ENCODE data around the gene MAEL. TPM values are rescaled to one million over a fixed set of nuclear protein-coding genes. Genes with fewer than 3 reads are reported as not detected.

Gene MAEL
- total RNA-seq, 1 donor from 2014 or later, result not detected

DNA sequence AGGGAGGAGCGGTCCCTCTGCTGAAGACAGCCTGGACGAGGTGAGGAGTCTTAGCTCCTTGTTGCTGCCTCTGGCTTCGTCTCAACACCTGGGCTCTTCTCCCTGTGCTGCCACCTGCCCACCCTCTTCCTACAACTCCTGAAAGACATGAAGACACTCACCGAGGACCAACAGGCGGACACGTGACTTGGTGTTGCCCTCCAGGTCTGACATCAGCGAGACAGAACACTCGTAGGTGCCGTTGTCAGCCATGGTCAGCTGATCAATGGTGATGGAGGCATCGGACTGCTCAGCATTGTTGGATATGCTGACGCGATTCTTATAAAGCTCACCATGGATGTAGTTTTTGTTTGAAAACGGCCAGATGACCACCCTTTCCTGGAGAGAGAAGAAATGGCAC lies 79.7 kb downstream of the MAEL start:
- H3K9me3 Mint-ChIP-seq (ENCODE audit: low read depth), result no peaks in the 10 kb centered on the region
- no peak overlapping the region for H3K27ac Mint-ChIP-seq
- no peak for DNase-seq (ENCODE audit: low spot score, unreplicated experiment)
- no peaks in the 10 kb centered on the region for H3K4me1 Mint-ChIP-seq (ENCODE audit: low read depth)
- H3K27me3 Mint-ChIP-seq, result peaks cover 24% of the 10 kb centered on the region
- no peak overlapping the region for H3K4me3 Mint-ChIP-seq (ENCODE audit: low read depth)
- H3K36me3 Mint-ChIP-seq (ENCODE audit: insufficient read depth), result no peaks in the 10 kb centered on the region
- TF ChIP-seq, protein P1, sequence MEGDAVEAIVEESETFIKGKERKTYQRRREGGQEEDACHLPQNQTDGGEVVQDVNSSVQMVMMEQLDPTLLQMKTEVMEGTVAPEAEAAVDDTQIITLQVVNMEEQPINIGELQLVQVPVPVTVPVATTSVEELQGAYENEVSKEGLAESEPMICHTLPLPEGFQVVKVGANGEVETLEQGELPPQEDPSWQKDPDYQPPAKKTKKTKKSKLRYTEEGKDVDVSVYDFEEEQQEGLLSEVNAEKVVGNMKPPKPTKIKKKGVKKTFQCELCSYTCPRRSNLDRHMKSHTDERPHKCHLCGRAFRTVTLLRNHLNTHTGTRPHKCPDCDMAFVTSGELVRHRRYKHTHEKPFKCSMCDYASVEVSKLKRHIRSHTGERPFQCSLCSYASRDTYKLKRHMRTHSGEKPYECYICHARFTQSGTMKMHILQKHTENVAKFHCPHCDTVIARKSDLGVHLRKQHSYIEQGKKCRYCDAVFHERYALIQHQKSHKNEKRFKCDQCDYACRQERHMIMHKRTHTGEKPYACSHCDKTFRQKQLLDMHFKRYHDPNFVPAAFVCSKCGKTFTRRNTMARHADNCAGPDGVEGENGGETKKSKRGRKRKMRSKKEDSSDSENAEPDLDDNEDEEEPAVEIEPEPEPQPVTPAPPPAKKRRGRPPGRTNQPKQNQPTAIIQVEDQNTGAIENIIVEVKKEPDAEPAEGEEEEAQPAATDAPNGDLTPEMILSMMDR (IDR thresholded peaks at IDR 0.05; ENCODE audit: unreplicated experiment), result no peak

DNA sequence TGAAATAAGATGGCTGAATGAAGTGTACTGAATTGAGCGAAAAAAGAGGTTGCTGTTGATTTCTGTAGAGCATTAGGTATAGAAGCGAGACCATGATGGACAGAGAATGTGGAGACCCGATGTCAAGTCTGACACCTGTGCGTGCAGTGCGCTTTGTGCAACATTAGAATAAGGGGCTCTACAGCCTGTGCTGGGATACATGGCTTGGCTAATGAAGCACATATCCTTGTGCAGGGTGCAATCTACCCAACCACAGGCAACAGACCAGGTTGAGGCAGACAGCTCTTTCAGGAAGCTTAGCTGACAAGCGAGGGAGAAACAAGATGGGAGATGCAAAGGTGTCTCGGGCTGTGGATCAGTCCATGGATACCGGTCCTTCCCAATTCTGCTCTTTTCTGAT lies 82.2 kb downstream of the MAEL start:
- TF ChIP-seq, protein P1 (IDR thresholded peaks at IDR 0.05; ENCODE audit: unreplicated experiment), result no peak
- no peak for DNase-seq (ENCODE audit: low spot score, unreplicated experiment)
- H3K4me3 Mint-ChIP-seq (ENCODE audit: low read depth), result no peak overlapping the region
- no peaks in the 10 kb centered on the region for H3K4me1 Mint-ChIP-seq (ENCODE audit: low read depth)
- H3K36me3 Mint-ChIP-seq (ENCODE audit: insufficient read depth), result no peaks in the 10 kb centered on the region
- H3K27ac Mint-ChIP-seq, result no peak overlapping the region
- H3K9me3 Mint-ChIP-seq (ENCODE audit: low read depth), result no peaks in the 10 kb centered on the region
- H3K27me3 Mint-ChIP-seq, result peaks cover 28% of the 10 kb centered on the region

Other genes with a start within 250 kb of the MAEL start
- 49.9 and 53.6 TPM in 2 replicates for gene POGK, start 149.8 kb upstream of the MAEL start, total RNA-seq
- gene TADA1, start 113.0 kb upstream of the MAEL start, total RNA-seq, result 18.0 and 21.5 TPM in 2 replicates
- gene ILDR2, start 13.7 kb upstream of the MAEL start, total RNA-seq, result 1.4 and 1.7 TPM in 2 replicates
- gene GPA33, start 101.1 kb downstream of the MAEL start, total RNA-seq, result not detected in 2 replicates
- 0.09 TPM in 1 of 2 replicates, not detected in the other for gene STYXL2, start 104.8 kb downstream of the MAEL start, total RNA-seq
- 36.1 and 39.2 TPM in 2 replicates for gene POU2F1, start 231.6 kb downstream of the MAEL start, total RNA-seq